Measurements from ENCODE around the gene IRF2BP1.

DNA sequence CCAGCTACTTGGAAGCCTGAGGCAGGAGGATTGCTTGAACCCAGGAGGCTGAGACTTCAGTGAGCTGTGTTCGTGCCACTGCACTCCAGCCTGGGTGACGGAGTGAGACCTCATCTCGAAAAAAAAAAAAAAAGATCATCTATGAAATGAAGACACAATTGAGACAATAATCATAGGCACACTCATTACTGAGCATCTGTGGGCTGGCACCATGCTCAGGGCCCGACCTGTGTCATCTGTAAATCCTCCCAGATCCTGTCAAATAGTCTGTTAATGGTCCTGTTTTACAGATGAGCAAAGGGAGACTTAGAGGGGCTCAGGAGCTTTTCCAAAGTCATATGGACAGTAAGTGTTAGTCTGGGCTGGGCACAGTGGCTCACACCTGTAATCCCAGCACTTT, 32.8 kb upstream of the IRF2BP1 start:
- TF ChIP-seq, protein P1, sequence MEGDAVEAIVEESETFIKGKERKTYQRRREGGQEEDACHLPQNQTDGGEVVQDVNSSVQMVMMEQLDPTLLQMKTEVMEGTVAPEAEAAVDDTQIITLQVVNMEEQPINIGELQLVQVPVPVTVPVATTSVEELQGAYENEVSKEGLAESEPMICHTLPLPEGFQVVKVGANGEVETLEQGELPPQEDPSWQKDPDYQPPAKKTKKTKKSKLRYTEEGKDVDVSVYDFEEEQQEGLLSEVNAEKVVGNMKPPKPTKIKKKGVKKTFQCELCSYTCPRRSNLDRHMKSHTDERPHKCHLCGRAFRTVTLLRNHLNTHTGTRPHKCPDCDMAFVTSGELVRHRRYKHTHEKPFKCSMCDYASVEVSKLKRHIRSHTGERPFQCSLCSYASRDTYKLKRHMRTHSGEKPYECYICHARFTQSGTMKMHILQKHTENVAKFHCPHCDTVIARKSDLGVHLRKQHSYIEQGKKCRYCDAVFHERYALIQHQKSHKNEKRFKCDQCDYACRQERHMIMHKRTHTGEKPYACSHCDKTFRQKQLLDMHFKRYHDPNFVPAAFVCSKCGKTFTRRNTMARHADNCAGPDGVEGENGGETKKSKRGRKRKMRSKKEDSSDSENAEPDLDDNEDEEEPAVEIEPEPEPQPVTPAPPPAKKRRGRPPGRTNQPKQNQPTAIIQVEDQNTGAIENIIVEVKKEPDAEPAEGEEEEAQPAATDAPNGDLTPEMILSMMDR (IDR thresholded peaks at IDR 0.05): no peak
- TF ChIP-seq POLR2A (IDR thresholded peaks at IDR 0.05): no peak

Data from Peyer's patch (tissue), 4 donors.